DOHH2 (cell line): ENCODE data around the gene SMIM9.

Source experiments
- CTCF ChIP-seq: fragments of 200-600 bp; sonication (generic); IDR thresholded peaks from one replicate; pipeline ENCODE4 v1.5.1; 2014; ENCODE audit warnings: antibody characterized with exemption, mild to moderate bottlenecking, low read depth, low read length; ENCODE audit not compliant: poor library complexity, severe bottlenecking
- EZH2phosphoT487 ChIP-seq: fragments of 200-600 bp; sonication (generic); IDR thresholded peaks from 2 replicates; pipeline ENCODE4 v1.6.1; 2017; ENCODE audit warnings: borderline replicate concordance, mild to moderate bottlenecking, antibody characterized with exemption, low read length, moderate library complexity, mixed read lengths

- TF ChIP-seq CTCF (no peak), EZH2phosphoT487 (no peak)
Observed at GRCh38 chrX:154829134-154829533, 5.3 kb downstream of the SMIM9 start.
